Esophagus muscularis mucosa (tissue), 4 donors: ENCODE measurements around the gene FOXL2.

Experiments used
- CTCF ChIP-seq, 3 experiments: fragments of 200-600 bp in 2 of 3; fragments of 450-650 bp in 1 of 3; sonication (generic) in 2 of 3; IDR thresholded peaks; one replicate each; pipeline ENCODE4 v1.5.1; 2017 to 2019; ENCODE audit warnings: antibody characterized with exemption in 3 of 3, mild to moderate bottlenecking in 2 of 3, moderate library complexity in 1 of 3
- EP300 ChIP-seq: sonication (generic); formaldehyde crosslinking; IDR thresholded peaks from one replicate; pipeline ENCODE4 v1.6.1; 2017; ENCODE audit warnings: antibody characterized with exemption
- POLR2AphosphoS5 ChIP-seq, 2 donors: sonication (generic); formaldehyde crosslinking; IDR thresholded peaks; one replicate each; pipeline ENCODE4 v1.6.1; 2017; ENCODE audit warnings: antibody characterized with exemption in 2 of 2

DNA sequence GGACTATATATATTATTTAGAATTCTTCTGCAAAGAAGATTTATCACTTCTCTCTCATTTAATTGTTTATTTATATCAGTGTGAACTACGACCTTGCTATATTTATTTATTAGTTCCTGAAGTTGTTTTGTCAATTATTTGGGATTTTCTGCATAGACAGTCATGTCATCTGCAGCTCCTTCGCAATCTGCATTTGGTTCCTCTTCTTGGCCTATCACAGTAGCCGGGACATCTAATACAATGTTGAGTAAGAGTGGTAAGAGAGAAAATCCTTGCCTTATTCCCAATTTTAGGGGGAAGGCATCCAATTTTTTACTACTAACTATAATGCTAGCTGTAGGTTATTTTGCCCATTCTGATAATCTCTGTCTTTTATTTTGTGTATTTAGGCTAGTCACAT, 39.4 kb downstream of the FOXL2 start:
- no peak for TF ChIP-seq POLR2AphosphoS5 (IDR thresholded peaks at IDR 0.05)
- TF ChIP-seq CTCF (IDR thresholded peaks at IDR 0.05), result no peak
- no peak for TF ChIP-seq EP300
